Ovary (tissue), 9 donors: Measurements from ENCODE around the gene SGTA. TPM values are rescaled to one million over a fixed set of nuclear protein-coding genes. Genes with fewer than 3 reads are reported as not detected.
"Not testable (repeated sequence)": the region's sequence is repeated elsewhere in the genome, so short reads cannot be mapped to it uniquely, and the experiment has no call there.

Experiments
- DNase-seq, 5 donors: peaks; one replicate each; pipeline ENCODE4 v3.0.0-alpha.2; 2019 to 2020
- H3K27ac ChIP-seq, 2 donors: fragments of 200-600 bp; one replicate each; pipeline versions ENCODE4 v1.5.1 to v1.8.0; 2019 to 2022
- H3K27me3 ChIP-seq: fragments of 200-600 bp; one replicate; pipeline ENCODE4 v1.8.0; 2022
- H3K36me3 ChIP-seq: fragments of 200-600 bp; sonication (generic); one replicate; pipeline ENCODE4 v1.5.1; 2019
- H3K4me1 ChIP-seq: one replicate; pipeline ENCODE4 v1.8.1; 2013; ENCODE audit warnings: mild to moderate bottlenecking, moderate library complexity; ENCODE audit not compliant: insufficient read depth
- H3K4me3 ChIP-seq: fragments of 200-600 bp; sonication (generic); one replicate; pipeline ENCODE4 v1.5.1; 2017
- H3K9me3 ChIP-seq, 2 donors: fragments of 200-600 bp in 1 of 2; sonication (generic) in 1 of 2; one replicate each; pipeline versions ENCODE4 v1.5.1 to v1.8.1; 2013 to 2019; ENCODE audit warnings: mild to moderate bottlenecking in 1 of 2, moderate library complexity in 1 of 2
- CTCF ChIP-seq, 3 donors: fragments of 450-650 bp in 2 of 3; fragments of 200-600 bp in 1 of 3; IDR thresholded peaks; one replicate each; pipeline versions ENCODE4 v1.5.1 to v1.8.0; 2016 to 2022; ENCODE audit warnings: antibody characterized with exemption in 3 of 3, mild to moderate bottlenecking in 1 of 3
- EP300 ChIP-seq: sonication (generic); formaldehyde crosslinking; IDR thresholded peaks from one replicate; pipeline ENCODE4 v1.6.1; 2017; ENCODE audit warnings: antibody characterized with exemption
- POLR2A ChIP-seq: fragments of 450-650 bp; IDR thresholded peaks from one replicate; pipeline ENCODE4 v1.6.1; 2017; ENCODE audit warnings: antibody characterized with exemption, mild to moderate bottlenecking, moderate library complexity
- WGBS, 3 donors: extraction: QIAGEN DNeasy Blood & Tissue Kit in 1 of 3; methylation state at CpG; one replicate each; pipeline versions ENCODE4 v1.1.5 to v1.1.7; 2013 to 2017; 5-methylcytosine and 5-hydroxymethylcytosine counted together
- intact Hi-C, 4 donors: fragments of 100-400 bp; cut with DNase I; formaldehyde crosslinking; loops; one replicate each; pipeline versions ENCODE4 v1.11.0 to v1.15.1; 2022 to 2023
- polyA plus RNA-seq, 2 donors: library from polyadenylated mRNA; stranded (reverse); fragments of 200-250 nt in 1 of 2; fragments of 350-450 nt in 1 of 2; fragmentation: Illumina TruSeq in 1 of 2; extraction: RNeasy Lipid Tissue Mini Kit (QIAGEN cat#74804) in 1 of 2; gene quantifications; one replicate each; pipeline ENCODE4 v1.2.3, GENCODE V29; 2013 to 2014
- total RNA-seq, 7 donors: library from RNA; depleted of rRNA in 2 of 7; stranded (reverse); fragments of >200 nt in 2 of 7; fragmentation: NEBNext Ultra II Directional in 3 of 7; extraction: Animal tissue kit (Norgen Biotek cat#: 25700) in 3 of 7; gene quantifications; one replicate each; pipeline versions ENCODE4 v1.1.0 to v1.2.4, GENCODE V29; 2016 to 2023
- donor health status: DM: no; HTN: no; CAD: no; lungs with moderate emphysema.
- donor health status: DM: no; HTN: no; CAD: no.
- donor health status: Bipolar disorder and iron deficiency.
- donor health status: DM: yes; HTN: yes; CAD: no.
- donor health status: DM: no; HTN: no; CAD: no.
- donor health status: DM: yes; HTN: yes; CAD: no.

Gene SGTA
- total and polyA plus RNA-seq, 9 donors: 27.0 to 65.5 (median 53.4) TPM

- no peaks in the 10 kb centered on the region for H3K4me1 ChIP-seq
- no peak for DNase-seq
- intact Hi-C loops: no loop called here
- 92 to 96% (median 94%) methylated on average over 22 to 23 of the region's 23 CpGs for WGBS, 3 donors
- H3K36me3 ChIP-seq: no peaks in the 10 kb centered on the region
- no peak overlapping the region for H3K27ac ChIP-seq
- no peak overlapping the region for H3K4me3 ChIP-seq
- H3K9me3 ChIP-seq: no peaks in the 10 kb centered on the region
- no peaks in the 10 kb centered on the region for H3K27me3 ChIP-seq
- no peak for TF ChIP-seq EP300
- no peak for TF ChIP-seq POLR2A
- no peak for TF ChIP-seq CTCF (IDR thresholded peaks at IDR 0.05)
These were observed 13.7 kb upstream of the SGTA start for GRCh38 chr19:2796659-2797266.

DNA sequence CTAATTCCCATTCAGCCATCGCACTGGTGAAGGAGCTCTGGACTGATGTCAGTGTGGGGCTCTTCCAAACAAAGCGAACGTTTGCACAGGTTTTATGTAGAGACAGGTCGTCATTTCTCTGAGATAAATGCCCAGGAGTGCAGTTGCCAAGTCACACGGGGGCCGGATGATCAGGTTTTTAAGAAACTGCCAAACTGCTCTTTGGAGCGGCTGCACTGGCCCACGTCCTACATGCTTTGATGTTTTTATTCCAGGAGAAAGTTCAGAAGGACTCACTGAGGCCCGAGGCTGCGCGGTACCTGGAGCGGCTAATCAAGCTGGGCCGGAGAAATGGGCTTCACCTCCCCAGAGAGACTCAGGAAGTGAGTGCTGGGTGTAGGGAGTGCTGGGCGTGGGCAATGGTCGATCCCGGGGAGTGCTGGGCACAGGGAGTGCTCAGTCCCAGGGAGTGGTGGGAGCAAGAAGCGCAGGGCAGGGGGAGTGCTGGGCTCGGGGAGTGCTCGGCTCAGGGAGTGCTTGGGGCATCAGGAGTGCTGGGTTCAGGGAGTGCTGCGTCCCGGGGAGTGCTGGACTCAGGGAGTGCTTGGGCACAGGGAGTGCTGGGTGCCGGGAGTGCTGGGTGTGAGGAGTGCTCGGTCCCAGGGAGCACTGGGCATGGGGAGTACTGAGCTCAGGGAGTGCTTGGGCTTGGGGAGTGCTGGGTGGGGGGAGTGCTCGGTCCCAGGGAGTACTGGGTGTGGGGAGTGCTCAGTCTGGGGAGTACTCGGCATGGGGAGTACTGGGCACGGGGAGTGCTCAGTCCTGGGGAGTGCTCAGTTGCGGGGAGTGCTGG, 13.0 kb upstream of the SGTA start:
- intact Hi-C loops: no loop called here
- Histone ChIP-seq H3K36me3 (no peaks in the 10 kb centered on the region), H3K9me3 (no peaks in the 10 kb centered on the region), H3K27ac (no peak overlapping the region), H3K4me1 (peaks cover 5% of the 10 kb centered on the region), H3K27me3 (no peaks in the 10 kb centered on the region), H3K4me3 (no peak overlapping the region)
- WGBS, 3 donors: 86 to 94% (median 89%) methylated on average over 27 of the region's 27 CpGs
- no peak for DNase-seq
- TF ChIP-seq POLR2A: no peak
- TF ChIP-seq EP300: no peak
- TF ChIP-seq CTCF (IDR thresholded peaks at IDR 0.05): no peak

GRCh38 chr19:2793577-2793976, 10.5 kb upstream of the SGTA start:
- 95 to 96% (median 96%) methylated on average over 12 of the region's 12 CpGs for WGBS, 3 donors
- Histone ChIP-seq H3K27me3 (no peaks in the 10 kb centered on the region), H3K9me3 (no peaks in the 10 kb centered on the region), H3K4me3 (no peak overlapping the region), H3K4me1 (peaks cover 19% of the 10 kb centered on the region), H3K27ac (no peak overlapping the region), H3K36me3 (no peaks in the 10 kb centered on the region)
- TF ChIP-seq EP300: no peak
- TF ChIP-seq CTCF (IDR thresholded peaks at IDR 0.05): no peak
- TF ChIP-seq POLR2A: no peak
- no peak for DNase-seq
- intact Hi-C loops: no loop called here

- H3K36me3 ChIP-seq: no peaks in the 10 kb centered on the region
- no peak for DNase-seq
- peaks cover 19% of the 10 kb centered on the region for H3K4me1 ChIP-seq
- no peak for TF ChIP-seq EP300
- TF ChIP-seq CTCF (IDR thresholded peaks at IDR 0.05): no peak
- no peak for TF ChIP-seq POLR2A
- H3K27ac ChIP-seq: no peak overlapping the region
- H3K27me3 ChIP-seq: no peaks in the 10 kb centered on the region
- H3K9me3 ChIP-seq: no peaks in the 10 kb centered on the region
- intact Hi-C loops: no loop called here
- no peak overlapping the region for H3K4me3 ChIP-seq
- 93 to 98% (median 95%) methylated on average over 7 of the region's 7 CpGs for WGBS, 3 donors
These were observed 10.1 kb upstream of the SGTA start for GRCh38 chr19:2793126-2793525.

DNA sequence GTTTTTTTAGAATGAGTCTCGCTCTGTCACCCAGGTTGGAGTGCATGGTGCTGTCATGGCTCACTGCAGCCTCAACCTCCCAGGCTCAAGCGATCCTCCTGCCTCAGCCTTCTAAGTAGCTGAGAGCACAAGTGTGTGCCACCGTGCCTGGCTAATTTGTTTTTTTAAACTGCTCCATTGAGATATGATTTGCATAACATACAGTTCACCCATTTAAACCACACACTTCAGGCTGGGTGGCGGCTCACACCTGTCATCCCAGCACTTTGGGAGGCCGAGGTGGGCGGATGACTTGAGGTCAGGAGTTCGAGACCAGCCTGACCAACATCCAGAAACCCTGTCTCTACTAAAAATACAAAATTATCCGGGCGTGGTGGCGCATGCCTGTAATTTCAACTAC, 9.6 kb upstream of the SGTA start:
- H3K36me3 ChIP-seq, H3K27ac ChIP-seq, H3K9me3 ChIP-seq, intact Hi-C loops, H3K27me3 ChIP-seq, H3K4me3 ChIP-seq, DNase-seq: not testable (repeated sequence)
- WGBS, 3 donors: 90 to 93% (median 91%) methylated on average over 10 of the region's 10 CpGs
- H3K4me1 ChIP-seq: peaks cover 19% of the 10 kb centered on the region
